ENCODE data around the gene KLHDC4.
"Not testable (repeated sequence)": the region's sequence is repeated elsewhere in the genome, so short reads cannot be mapped to it uniquely, and the experiment has no call there.

The KLHDC4 gene

DNA sequence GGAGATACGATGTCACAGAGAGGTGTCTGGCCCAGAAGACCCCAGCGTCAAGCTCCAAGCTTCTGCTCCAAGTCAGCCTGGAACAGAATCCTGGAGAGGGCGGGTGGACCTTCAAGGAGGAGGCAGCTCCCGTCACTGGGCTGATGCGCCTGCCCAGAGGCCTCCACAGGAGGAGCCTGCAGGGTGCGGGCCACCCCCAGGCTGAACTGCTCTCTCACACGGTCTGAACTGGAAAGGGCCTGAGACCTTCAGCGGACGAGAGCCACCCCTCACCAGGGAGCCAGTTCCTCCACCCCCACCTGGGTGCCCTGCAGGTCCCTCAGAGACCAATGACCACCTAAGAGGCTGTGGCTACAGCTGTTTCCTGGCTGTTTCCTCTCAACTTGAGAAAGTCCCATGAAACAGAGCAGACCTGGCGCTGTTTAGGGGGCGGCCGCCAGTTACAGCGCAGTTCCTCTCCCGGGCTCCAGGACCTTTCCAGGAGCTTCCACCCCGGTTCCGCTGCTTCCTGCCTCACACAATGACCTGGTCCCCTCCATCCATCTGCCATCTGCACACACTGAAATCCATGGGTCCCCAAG lies 36.0 kb upstream of the KLHDC4 start:
- Histone ChIP-seq H3K9me3 (ENCODE audit: control insufficient read depth, insufficient read depth, low read length) (no peaks in the 10 kb centered on the region), H3K27ac (ENCODE audit: low read length) (no peak overlapping the region), H3K4me3 (ENCODE audit: low read length) (no peak overlapping the region), H3K36me3 (ENCODE audit: control insufficient read depth, insufficient read depth, low read length) (no peaks in the 10 kb centered on the region), H3K4me1 (ENCODE audit: control insufficient read depth, insufficient read depth, low read length) (no peaks in the 10 kb centered on the region), H3K27me3 (ENCODE audit: control insufficient read depth, insufficient read depth, low read length) (no peaks in the 10 kb centered on the region; the same call in 1 of the 2 replicates)
- no peak for DNase-seq (ENCODE audit: low read depth, low spot score)
- WGBS (ENCODE audit: insufficient coverage, insufficient read length) = no CpG with 5 or more reads among the region's 16 CpGs

DNA sequence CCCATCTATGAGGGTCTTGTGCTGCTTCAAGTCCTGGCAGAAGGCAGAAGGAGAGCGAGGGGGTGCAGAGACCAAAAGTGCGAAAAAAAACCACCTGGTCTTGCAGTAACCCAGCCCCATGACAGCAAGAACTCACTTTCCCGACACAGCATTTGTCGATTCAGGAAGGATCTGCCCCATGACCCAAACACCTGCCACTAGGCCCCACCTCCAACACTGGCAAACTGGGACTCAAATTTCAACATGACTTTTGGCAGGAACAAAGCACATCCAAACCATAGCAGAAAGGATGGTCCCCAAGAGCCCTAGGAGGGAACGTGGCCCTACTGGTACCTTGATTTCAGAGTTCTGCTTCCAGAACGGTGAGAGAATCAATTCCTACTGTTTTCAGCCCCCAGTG lies 34.7 kb upstream of the KLHDC4 start:
- DNase-seq (ENCODE audit: low read depth, low spot score) = no peak
- Histone ChIP-seq H3K9me3 (ENCODE audit: control insufficient read depth, insufficient read depth, low read length) (no peaks in the 10 kb centered on the region), H3K27ac (ENCODE audit: low read length) (no peak overlapping the region), H3K27me3 (ENCODE audit: control insufficient read depth, insufficient read depth, low read length) (no peaks in the 10 kb centered on the region; the same call in 1 of the 2 replicates), H3K36me3 (ENCODE audit: control insufficient read depth, insufficient read depth, low read length) (no peaks in the 10 kb centered on the region), H3K4me1 (ENCODE audit: control insufficient read depth, insufficient read depth, low read length) (no peaks in the 10 kb centered on the region), H3K4me3 (ENCODE audit: low read length) (no peak overlapping the region)
- WGBS (ENCODE audit: insufficient coverage, insufficient read length) = no CpG with 5 or more reads among the region's 6 CpGs

DNA sequence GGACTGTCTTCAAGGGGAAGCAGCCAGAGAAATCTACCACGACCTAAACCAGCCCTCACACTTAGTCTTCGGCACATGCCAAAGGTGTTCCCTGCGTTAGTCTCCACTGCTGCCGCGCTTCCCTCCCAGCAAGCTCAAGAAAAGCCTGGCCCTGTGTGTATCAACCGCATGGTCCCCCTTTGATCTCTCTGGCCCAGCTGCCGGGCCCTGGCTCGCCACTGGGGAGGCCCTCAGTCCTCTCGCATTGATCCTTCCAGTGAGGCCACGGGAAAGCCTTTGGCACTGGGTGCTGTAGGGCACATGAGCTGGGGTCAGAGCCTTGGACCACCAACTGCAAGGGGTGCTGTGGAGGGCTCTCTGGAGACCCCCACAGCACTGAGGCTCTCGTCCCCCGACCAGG lies 29.6 kb upstream of the KLHDC4 start:
- no peak overlapping the region for H3K4me3 ChIP-seq (ENCODE audit: low read length)
- H3K9me3 ChIP-seq (ENCODE audit: control insufficient read depth, insufficient read depth, low read length) = no peaks in the 10 kb centered on the region
- no peak for DNase-seq (ENCODE audit: low read depth, low spot score)
- H3K27ac ChIP-seq (ENCODE audit: low read length) = no peak overlapping the region
- H3K4me1 ChIP-seq (ENCODE audit: control insufficient read depth, insufficient read depth, low read length) = no peaks in the 10 kb centered on the region
- no peaks in the 10 kb centered on the region for H3K27me3 ChIP-seq (ENCODE audit: control insufficient read depth, insufficient read depth, low read length)
- no peaks in the 10 kb centered on the region for H3K36me3 ChIP-seq (ENCODE audit: control insufficient read depth, insufficient read depth, low read length)
- WGBS (ENCODE audit: insufficient coverage, insufficient read length) = no CpG with 5 or more reads among the region's 12 CpGs

- WGBS (ENCODE audit: insufficient coverage, insufficient read length) = no CpG with 5 or more reads among the region's 14 CpGs
- Histone ChIP-seq H3K4me3 (ENCODE audit: low read length) (no peak overlapping the region), H3K27ac (ENCODE audit: low read length) (no peak overlapping the region), H3K9me3 (ENCODE audit: control insufficient read depth, insufficient read depth, low read length) (no peaks in the 10 kb centered on the region), H3K4me1 (ENCODE audit: control insufficient read depth, insufficient read depth, low read length) (no peaks in the 10 kb centered on the region), H3K27me3 (ENCODE audit: control insufficient read depth, insufficient read depth, low read length) (no peaks in the 10 kb centered on the region), H3K36me3 (ENCODE audit: control insufficient read depth, insufficient read depth, low read length) (no peaks in the 10 kb centered on the region)
- DNase-seq (ENCODE audit: low read depth, low spot score) = no peak
Observed at GRCh38 chr16:87794485-87795078, 28.8 kb upstream of the KLHDC4 start.

- WGBS (ENCODE audit: insufficient coverage, insufficient read length) = no CpG with 5 or more reads among the region's 7 CpGs
- Histone ChIP-seq H3K9me3 (ENCODE audit: control insufficient read depth, insufficient read depth, low read length) (no peaks in the 10 kb centered on the region), H3K27ac (ENCODE audit: low read length) (no peak overlapping the region), H3K27me3 (ENCODE audit: control insufficient read depth, insufficient read depth, low read length) (no peaks in the 10 kb centered on the region), H3K4me3 (ENCODE audit: low read length) (no peak overlapping the region), H3K36me3 (ENCODE audit: control insufficient read depth, insufficient read depth, low read length) (no peaks in the 10 kb centered on the region), H3K4me1 (ENCODE audit: control insufficient read depth, insufficient read depth, low read length) (no peaks in the 10 kb centered on the region)
- DNase-seq (ENCODE audit: low read depth, low spot score) = no peak
Observed at GRCh38 chr16:87792205-87792565, 26.4 kb upstream of the KLHDC4 start.

DNA sequence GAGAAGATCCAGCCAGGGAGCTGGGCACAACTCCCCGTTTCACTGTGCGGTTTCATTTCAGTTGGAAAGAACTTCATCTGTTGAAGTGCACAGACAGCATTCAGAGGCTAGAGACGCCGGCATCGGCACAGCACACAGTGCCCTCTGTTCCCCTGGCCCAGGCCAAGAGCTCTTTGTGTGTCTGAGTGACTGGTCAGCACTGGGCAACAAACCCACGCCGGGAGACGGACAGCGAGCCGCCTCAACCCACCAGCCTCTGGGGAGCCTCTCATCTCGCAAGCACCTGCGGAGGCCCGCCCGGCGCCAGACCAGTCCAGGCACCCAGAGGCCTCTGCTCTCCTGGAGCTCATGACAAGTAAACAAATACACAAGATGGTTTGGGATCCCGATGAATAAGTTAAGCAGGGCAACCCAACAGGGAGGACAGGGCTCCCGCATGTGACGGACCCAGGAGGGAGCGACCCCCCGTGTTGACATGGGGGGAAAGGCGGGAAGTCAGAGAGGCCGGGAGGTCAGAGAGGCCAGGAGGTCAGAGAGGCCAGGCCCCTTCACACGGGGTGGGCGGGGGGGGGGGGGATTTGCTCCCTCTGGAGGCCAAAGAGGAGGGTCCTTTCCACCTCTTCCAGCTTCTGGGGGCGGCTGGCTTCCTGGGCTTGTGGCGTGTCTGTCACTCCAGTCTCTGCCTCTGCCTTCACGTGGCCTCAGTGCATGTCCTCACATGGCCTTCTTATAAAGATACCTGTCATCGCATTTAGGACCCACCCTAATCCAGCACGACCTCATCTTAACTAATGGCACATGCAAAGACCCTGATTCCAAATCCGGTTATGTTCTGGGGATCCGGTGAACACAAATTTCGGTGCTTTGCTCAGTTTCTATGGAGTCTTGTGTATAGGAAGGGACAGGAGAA lies 25.8 kb upstream of the KLHDC4 start:
- no peak for DNase-seq (ENCODE audit: low read depth, low spot score)
- Histone ChIP-seq H3K4me3 (ENCODE audit: low read length) (no peak overlapping the region), H3K9me3 (ENCODE audit: control insufficient read depth, insufficient read depth, low read length) (no peaks in the 10 kb centered on the region), H3K4me1 (ENCODE audit: control insufficient read depth, insufficient read depth, low read length) (no peaks in the 10 kb centered on the region), H3K27ac (ENCODE audit: low read length) (no peak overlapping the region), H3K36me3 (ENCODE audit: control insufficient read depth, insufficient read depth, low read length) (no peaks in the 10 kb centered on the region), H3K27me3 (ENCODE audit: control insufficient read depth, insufficient read depth, low read length) (no peaks in the 10 kb centered on the region)
- no CpG with 5 or more reads among the region's 32 CpGs for WGBS (ENCODE audit: insufficient coverage, insufficient read length)

- Histone ChIP-seq H3K4me1 (ENCODE audit: control insufficient read depth, insufficient read depth, low read length) (no peaks in the 10 kb centered on the region), H3K4me3 (ENCODE audit: low read length) (no peak overlapping the region), H3K27ac (ENCODE audit: low read length) (no peak overlapping the region), H3K27me3 (ENCODE audit: control insufficient read depth, insufficient read depth, low read length) (no peaks in the 10 kb centered on the region), H3K36me3 (ENCODE audit: control insufficient read depth, insufficient read depth, low read length) (no peaks in the 10 kb centered on the region), H3K9me3 (ENCODE audit: control insufficient read depth, insufficient read depth, low read length) (no peaks in the 10 kb centered on the region)
- no CpG with 5 or more reads among the region's 17 CpGs for WGBS (ENCODE audit: insufficient coverage, insufficient read length)
- DNase-seq (ENCODE audit: low read depth, low spot score) = no peak
Observed at GRCh38 chr16:87790292-87791100, 24.7 kb upstream of the KLHDC4 start.

DNA sequence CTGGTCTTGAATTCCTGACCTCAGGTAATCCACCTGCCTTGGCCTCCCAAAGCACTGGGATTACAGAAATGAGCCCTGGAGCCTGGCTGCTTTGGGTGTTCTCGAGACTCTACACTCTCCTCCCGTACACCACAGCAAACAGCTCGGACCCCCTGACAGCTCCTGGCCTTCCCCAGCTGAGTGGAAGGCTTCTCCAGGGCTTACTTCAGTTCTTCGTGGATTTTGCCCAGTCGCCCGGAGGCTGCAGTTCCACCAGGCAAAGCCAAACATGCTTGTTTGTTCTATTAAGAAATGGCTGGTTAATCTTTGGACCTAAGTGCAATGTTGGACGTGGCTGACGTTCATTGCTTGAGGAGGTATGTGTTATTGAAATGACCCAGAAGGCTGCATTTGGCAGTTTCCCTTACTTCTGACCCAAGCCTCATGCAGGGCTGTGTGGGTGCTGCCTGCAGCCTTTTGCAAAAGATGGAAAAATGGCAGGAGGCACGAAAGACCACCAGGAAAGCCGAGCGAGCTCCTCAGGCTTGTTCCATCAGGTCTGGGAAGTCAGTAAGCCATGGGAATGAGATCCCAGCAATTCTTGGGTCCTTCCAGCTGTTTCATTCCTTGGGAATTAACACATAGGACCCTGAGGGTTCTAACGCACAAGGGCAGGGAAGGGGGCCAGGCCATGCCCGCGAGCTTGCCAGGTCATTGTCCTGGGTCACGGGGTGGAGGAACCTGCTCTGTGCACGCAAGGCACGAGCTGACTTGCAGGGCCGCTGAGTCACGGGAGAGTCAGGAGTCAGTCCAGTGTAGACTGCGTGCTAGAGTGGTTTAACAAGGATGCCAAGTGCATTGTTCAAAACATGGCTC lies 23.9 kb upstream of the KLHDC4 start:
- no peak for DNase-seq (ENCODE audit: low read depth, low spot score)
- no peaks in the 10 kb centered on the region for H3K36me3 ChIP-seq (ENCODE audit: control insufficient read depth, insufficient read depth, low read length)
- no peaks in the 10 kb centered on the region for H3K27me3 ChIP-seq (ENCODE audit: control insufficient read depth, insufficient read depth, low read length)
- H3K9me3 ChIP-seq (ENCODE audit: control insufficient read depth, insufficient read depth, low read length) = no peaks in the 10 kb centered on the region
- WGBS (ENCODE audit: insufficient coverage, insufficient read length) = no CpG with 5 or more reads among the region's 20 CpGs
- no peak overlapping the region for H3K4me3 ChIP-seq (ENCODE audit: low read length)
- H3K27ac ChIP-seq (ENCODE audit: low read length) = no peak overlapping the region
- H3K4me1 ChIP-seq (ENCODE audit: control insufficient read depth, insufficient read depth, low read length) = no peaks in the 10 kb centered on the region

GRCh38 chr16:87788730-87789436 lies 23.1 kb upstream of the KLHDC4 start:
- DNase-seq (ENCODE audit: low read depth, low spot score); H3K9me3 ChIP-seq (ENCODE audit: control insufficient read depth, insufficient read depth, low read length); H3K4me3 ChIP-seq (ENCODE audit: low read length); H3K27ac ChIP-seq (ENCODE audit: low read length); H3K36me3 ChIP-seq (ENCODE audit: control insufficient read depth, insufficient read depth, low read length); H3K4me1 ChIP-seq (ENCODE audit: control insufficient read depth, insufficient read depth, low read length); H3K27me3 ChIP-seq (ENCODE audit: control insufficient read depth, insufficient read depth, low read length): not testable (repeated sequence)
- no CpG with 5 or more reads among the region's 10 CpGs for WGBS (ENCODE audit: insufficient coverage, insufficient read length)

Data from iPS DF 6.9 (cell line).